ENCODE data around the gene NCKAP5.

- TF ChIP-seq POLR2A (IDR thresholded peaks at IDR 0.05): no peak
- TF ChIP-seq CTCF (IDR thresholded peaks at IDR 0.05): no peak
Measured at GRCh38 chr2:133378928-133379549, 189.2 kb downstream of the NCKAP5 start.
